Lower leg skin (tissue), 3 donors: ENCODE data around the gene TUB.

ENCODE experiments used
- CTCF ChIP-seq, 3 donors: fragments of 450-650 bp; IDR thresholded peaks; one replicate each; pipeline ENCODE4 v1.5.1; 2016; ENCODE audit warnings: antibody characterized with exemption in 3 of 3, mild to moderate bottlenecking in 3 of 3, moderate library complexity in 2 of 3
- POLR2A ChIP-seq, 2 donors: fragments of 450-650 bp; IDR thresholded peaks; one replicate each; pipeline ENCODE4 v1.6.1; 2016 to 2017; ENCODE audit warnings: antibody characterized with exemption in 2 of 2, mild to moderate bottlenecking in 1 of 2, moderate library complexity in 1 of 2

GRCh38 chr11:8036986-8037385 lies 44.0 kb upstream of the TUB start:
- TF ChIP-seq CTCF (IDR thresholded peaks at IDR 0.05) (no peak), POLR2A (IDR thresholded peaks at IDR 0.05) (no peak)
